ENCODE data around the gene CYP4B1. TPM values are rescaled to one million over a fixed set of nuclear protein-coding genes. Genes with fewer than 3 reads are reported as not detected.

CYP4B1 gene
- total RNA-seq, 1 experiment from 2014 or later = not detected

- Histone ChIP-seq H4K20me1 (ENCODE audit: control insufficient read depth, insufficient read depth, insufficient read length) (no peaks in the 10 kb centered on the region), H3K23me2 (ENCODE audit: insufficient read length, low read depth, low read length, poor library complexity, severe bottlenecking) (no peaks in the 10 kb centered on the region), H2BK15ac (ENCODE audit: low read depth, low read length) (no peak overlapping the region), H2BK120ac (ENCODE audit: low read depth, low read length, poor library complexity, severe bottlenecking) (no peak overlapping the region), H3K9ac (ENCODE audit: extremely low read depth, insufficient read length, low read length) (no peak overlapping the region), H3K4ac (ENCODE audit: low read depth, low read length) (no peak overlapping the region), H3K18ac (ENCODE audit: insufficient read length, low read depth, low read length) (no peak overlapping the region), H3K14ac (ENCODE audit: insufficient read depth, low read length) (no peak overlapping the region), H2AK5ac (ENCODE audit: insufficient read length, low read length) (no peak overlapping the region), H2BK12ac (ENCODE audit: insufficient read length, low read depth, low read length) (no peak overlapping the region), H4K8ac (replicated peaks; ENCODE audit: insufficient read length, low read depth, low read length) (no peak overlapping the region), H3K27me3 (ENCODE audit: insufficient read depth, low read length) (no peaks in the 10 kb centered on the region), H4K91ac (ENCODE audit: insufficient read length, low read depth, low read length) (no peak overlapping the region), H2BK20ac (ENCODE audit: low read depth, low read length, poor library complexity, severe bottlenecking) (no peak overlapping the region), H4K5ac (ENCODE audit: insufficient read length, low read depth, low read length) (no peak overlapping the region), H3K4me1 (ENCODE audit: insufficient read depth, low read length) (no peaks in the 10 kb centered on the region; the same call in 1 of the 2 replicates), H3K27ac (ENCODE audit: insufficient read length, low read depth, low read length) (no peak overlapping the region), H3K4me2 (ENCODE audit: insufficient read depth, insufficient read length, low read length) (no peak overlapping the region), H3K56ac (ENCODE audit: insufficient read length, low read depth, low read length) (no peak overlapping the region), H2AFZ (ENCODE audit: low read length) (no peak overlapping the region), H3K23ac (ENCODE audit: insufficient read length, low read depth, low read length) (no peak overlapping the region), H2BK5ac (ENCODE audit: insufficient read length, low read length) (no peak overlapping the region), H3K9me3 (ENCODE audit: control insufficient read depth, low read depth, low read length) (no peaks in the 10 kb centered on the region), H3K79me2 (ENCODE audit: insufficient read depth, low read length) (no peaks in the 10 kb centered on the region), H3T11ph (ENCODE audit: low read length) (no peak overlapping the region), H3K79me1 (ENCODE audit: insufficient read depth, low read depth, low read length, poor library complexity, severe bottlenecking) (no peaks in the 10 kb centered on the region)
- DNase-seq = no peak
- no peak for TF ChIP-seq CTCF (conservative IDR thresholded peaks at IDR 0.05)
- H3K4me1 Mint-ChIP-seq = peaks cover 12% of the 10 kb centered on the region in 2 experiments
- no CpG with 5 or more reads among the region's 5 CpGs for WGBS (ENCODE audit: extremely low coverage, insufficient read length, low lambda C conversion rate)
- peaks cover 0 to 4% (median 1%) of the 10 kb centered on the region in 3 experiments; a peak in 1 of 7 replicates for H3K36me3 Mint-ChIP-seq (ENCODE audit: insufficient read depth in 1 of 3, low read depth in 3 of 3)
- no peaks in the 10 kb centered on the region; a peak in 1 of 5 replicates for H3K9me3 Mint-ChIP-seq
- no peak overlapping the region for H3K4me3 Mint-ChIP-seq
- H3K27ac Mint-ChIP-seq = 0 out of 7 replicates have a peak overlapping the region, but pooled peaks of 1 of the 3 experiments have one; percentile 28
- peaks cover 2% of the 10 kb centered on the region for H3K27me3 Mint-ChIP-seq (ENCODE audit: low read depth)
These were observed 21.8 kb downstream of the CYP4B1 start for GRCh38 chr1:46820560-46821060.
